Inferior parietal cortex (tissue), 1 donor: ENCODE results near the gene CLNK.
"Not testable (repeated sequence)": the region's sequence is repeated elsewhere in the genome, so short reads cannot be mapped to it uniquely, and the experiment has no call there.

ENCODE experiments used
- DNase-seq: peaks from one replicate; pipeline ENCODE4 v3.0.0-alpha.2; 2016; ENCODE audit errors: extremely low spot score

Gene CLNK

DNA sequence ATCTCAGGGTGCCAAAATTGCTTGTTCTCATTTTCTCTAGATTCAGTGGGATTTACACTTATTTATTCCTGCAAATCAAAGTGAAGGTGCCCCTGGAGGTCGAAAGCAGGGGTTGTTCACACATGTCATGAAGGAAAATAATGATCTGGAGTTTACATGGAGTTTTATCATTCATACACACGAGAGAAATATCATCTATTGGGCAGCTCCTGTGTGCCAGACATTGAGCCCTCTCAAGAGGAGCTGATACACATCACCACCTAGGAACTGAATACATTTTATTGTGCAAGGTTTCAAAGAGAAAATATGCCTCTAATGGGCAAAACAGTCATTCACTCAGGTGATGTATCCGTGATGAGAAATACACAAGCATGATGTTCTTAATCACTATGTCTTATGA is 23.5 kb downstream of the CLNK start:
- no peak for DNase-seq

GRCh38 chr4:10659251-10659650 is 25.3 kb downstream of the CLNK start:
- DNase-seq: no peak

DNA sequence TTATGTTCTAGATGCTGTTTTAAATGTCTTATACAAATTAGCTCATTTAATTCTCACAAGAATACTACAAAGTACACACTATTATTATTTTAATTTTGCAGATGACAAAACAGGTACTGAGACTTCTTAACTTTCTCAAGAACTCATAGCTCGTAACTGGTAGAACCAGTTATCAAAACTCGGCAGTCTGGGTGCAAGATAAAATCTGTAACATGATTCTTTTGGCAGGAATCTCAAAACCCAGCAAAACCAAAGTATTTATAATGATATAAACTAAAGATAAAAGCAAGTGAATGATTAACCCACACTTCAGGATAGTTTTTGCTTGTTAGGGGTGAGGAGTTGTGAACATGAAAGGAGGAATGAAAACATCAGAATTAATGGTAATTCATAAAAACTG is 27.6 kb downstream of the CLNK start:
- no peak for DNase-seq

DNA sequence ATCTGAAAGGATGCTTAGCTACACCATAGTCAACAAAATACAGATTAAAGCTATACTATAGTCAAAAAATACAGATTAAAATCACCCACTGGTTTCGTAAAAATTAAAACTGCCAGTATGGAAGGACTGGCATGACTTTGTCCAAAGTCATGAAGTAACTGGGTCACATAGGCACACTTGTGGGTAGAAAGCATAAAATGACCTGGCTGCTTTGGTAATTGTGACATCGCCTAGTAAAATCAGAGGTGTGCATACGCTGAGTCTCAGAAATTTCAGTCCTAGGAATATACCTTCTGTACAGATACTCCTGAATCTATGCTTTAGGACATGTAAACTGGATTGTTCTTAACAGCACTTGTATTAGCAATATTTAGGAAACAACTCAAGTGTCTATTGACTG is 28.1 kb downstream of the CLNK start:
- DNase-seq: no peak

DNA sequence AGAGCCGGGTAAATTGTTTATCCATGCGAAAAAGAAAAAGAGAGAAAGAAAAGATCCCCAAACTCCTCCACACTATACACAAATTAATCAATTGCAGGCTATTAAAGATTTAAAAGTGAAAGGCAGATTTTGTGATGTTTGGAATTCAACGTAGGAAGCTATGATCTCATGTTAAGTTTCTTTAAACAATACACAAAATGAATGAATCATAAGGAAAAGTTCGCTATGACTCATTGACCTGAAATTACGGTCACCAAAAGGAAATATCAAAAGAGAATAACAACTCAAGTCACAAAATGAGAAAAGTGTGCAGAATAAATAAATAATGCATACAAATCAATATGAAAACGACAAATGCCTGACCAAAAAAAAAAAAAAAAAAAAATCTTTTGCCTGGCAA is 28.6 kb downstream of the CLNK start:
- DNase-seq: no peak

DNA sequence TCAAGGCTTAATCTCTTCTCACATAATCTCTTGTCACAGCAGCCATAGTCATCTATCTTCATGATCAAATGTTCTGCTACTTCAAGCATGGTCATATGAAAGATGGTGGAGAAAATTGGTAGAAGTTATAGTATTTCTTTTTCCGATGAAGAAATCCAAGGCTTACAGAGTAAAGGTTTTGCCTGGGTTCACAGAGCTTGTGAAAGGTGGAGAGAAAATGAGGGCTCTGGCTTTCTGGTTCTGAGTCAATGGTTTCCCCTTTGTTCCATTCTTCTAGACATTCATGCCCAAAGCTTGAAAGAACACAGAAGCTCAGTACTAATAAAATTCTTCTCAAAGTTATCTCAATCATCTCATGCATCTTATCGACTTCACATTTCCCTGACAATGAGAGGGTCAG is 36.1 kb downstream of the CLNK start:
- DNase-seq: no peak

GRCh38 chr4:10647846-10648245 is 36.7 kb downstream of the CLNK start:
- no peak for DNase-seq

DNA sequence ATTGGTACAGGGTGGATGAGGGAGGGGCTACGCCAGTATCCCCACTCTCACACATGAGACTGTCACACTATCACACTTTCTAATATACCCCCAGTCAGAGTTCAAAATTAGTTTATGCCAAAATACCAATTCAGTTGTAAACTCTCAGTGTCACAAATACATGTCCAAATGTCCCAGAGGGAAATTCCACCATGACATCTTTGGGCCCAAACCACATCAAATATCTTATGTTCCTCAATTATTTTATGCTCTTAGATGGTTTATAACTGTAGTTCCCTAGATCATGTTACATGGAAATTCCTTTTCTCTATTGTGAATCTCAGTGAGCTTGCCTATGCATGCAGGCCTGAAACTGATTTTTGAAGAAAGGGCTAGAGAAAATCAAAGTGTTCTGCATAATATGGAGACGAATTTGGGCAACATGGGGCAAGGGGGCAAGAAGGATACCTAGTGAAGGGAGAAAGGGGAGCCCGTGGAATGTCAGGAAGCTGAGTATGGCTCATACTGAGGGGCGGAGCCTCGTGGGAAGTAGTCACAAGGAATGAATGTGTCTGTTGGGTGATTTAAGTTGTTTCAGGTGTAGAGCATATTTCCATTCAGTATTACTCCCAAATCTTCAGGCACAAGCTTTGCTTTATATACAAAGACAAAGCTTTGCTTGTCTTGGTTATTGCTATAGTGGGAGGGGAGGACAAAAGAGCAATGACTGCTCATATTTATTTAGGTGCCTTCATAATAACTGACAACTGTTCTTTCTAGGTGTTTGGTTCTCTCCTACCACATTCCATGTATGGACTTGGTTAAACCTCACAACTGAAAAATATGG is 40.8 kb downstream of the CLNK start:
- DNase-seq: no peak

GRCh38 chr4:10640561-10641201 is 43.9 kb downstream of the CLNK start:
- DNase-seq: no peak

GRCh38 chr4:10639664-10640063 is 44.9 kb downstream of the CLNK start:
- DNase-seq: no peak

- DNase-seq: no peak
Measured at GRCh38 chr4:10639100-10639499, 45.5 kb downstream of the CLNK start.

- no peak for DNase-seq
Measured at GRCh38 chr4:10635091-10635490, 49.5 kb downstream of the CLNK start.

DNA sequence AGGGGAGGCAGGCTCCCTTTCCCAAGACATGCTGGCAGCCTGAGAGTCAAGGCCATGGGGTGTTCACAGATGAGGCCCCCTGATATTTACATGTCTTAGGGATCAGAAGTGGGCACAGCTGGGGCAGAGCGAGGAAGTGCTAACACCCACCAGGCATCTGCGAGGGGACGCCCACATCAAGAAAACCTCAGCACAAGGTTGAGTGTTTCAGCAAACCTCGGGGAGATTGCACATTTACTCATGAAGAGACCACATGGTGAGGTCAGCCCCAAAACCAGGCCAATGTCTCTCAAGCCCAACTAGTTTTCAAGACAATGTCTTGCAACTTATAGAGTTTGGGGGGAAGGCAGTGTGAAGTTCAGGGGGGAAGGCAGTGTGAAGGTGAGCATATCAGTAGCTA is 55.2 kb downstream of the CLNK start:
- no peak for DNase-seq

DNA sequence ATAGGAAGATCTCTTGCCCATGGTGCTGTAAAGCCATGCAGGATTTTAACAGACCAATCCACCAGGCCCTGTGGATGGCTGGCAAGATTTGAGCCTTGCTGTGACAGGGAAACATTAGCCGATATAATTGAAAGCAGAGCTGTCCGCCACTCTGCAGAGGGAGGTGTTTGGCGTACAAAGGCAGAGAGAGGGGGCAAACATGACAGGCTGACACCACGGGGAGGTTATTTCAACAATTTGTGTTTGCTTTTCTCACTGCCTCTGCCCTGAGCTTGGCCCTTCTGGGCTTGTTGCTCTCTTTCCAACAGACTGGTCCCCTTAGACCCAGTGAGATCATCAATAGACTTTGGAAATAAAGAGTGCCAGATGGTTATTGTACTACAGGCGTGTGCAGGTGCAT is 59.4 kb downstream of the CLNK start:
- DNase-seq: no peak

GRCh38 chr4:10623862-10624261 is 60.7 kb downstream of the CLNK start:
- DNase-seq: no peak

DNA sequence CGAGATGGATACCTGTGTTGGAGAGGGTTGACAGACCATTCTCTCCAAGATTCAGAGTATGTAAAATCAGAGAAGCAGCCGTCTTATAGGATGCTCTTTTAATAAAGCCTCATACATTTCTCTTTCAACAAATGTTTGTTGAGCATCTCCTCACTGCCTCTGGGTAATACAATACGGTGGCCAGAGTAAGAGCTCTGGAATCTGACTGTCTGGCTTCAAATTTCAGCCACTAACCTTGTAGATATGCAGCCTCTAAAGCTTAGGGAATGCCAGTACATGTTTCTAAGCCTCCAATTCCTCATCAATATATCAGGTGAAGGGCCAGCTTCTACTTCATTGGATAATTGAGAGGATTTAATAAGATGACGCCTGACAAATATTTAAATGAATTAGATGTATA is 61.3 kb downstream of the CLNK start:
- no peak for DNase-seq

GRCh38 chr4:10622728-10623127 is 61.8 kb downstream of the CLNK start:
- no peak for DNase-seq

DNA sequence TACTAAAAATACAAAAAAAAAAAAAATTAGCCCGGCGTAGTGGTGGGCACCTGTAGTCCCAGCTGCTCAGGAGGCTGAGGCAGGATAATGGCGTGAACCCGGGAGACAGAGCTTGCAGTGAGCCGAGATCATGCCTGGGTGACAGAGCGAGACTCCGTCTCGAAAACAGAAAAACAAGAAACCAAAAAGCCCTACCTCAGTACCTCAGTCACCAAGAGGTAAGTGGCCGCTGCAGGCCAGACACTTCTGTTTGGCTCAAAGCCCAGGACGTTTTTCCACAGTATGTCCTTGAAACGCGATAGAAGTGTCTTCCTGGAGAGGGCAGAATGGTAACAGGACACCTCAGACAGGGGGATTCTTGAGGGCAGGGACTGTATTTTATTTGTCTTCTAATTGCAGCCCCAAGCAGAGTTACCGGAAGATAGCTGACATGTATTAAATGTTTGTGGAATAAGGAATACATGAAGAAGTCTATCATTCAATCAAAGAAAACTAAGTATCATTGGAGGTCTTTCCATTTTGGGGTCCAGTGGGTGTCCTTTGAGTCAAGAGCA is 63.6 kb downstream of the CLNK start:
- no peak for DNase-seq

- DNase-seq: no peak
Measured at GRCh38 chr4:10619855-10620254, 64.7 kb downstream of the CLNK start.

DNA sequence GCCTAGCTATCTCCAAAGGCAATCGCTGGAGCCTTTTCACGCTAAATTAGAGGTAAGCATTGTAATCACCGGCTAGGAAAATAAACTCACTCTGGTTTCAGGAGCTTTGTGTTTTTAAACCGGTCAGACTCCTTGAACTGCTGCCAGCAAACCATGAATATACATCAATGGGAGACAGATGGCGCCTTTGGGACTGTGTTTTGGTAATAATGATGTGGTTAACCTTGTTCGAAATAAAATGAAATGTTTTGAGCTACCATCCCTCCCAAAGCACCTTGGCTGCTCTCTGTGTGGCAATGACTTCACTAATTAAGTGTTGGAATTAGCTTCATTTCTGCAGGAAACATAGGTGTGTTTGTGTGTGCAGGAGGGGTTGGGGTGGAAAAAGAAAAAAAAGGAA is 65.3 kb downstream of the CLNK start:
- DNase-seq: no peak

- DNase-seq: not testable (repeated sequence)
Measured at GRCh38 chr4:10614926-10615325, 69.6 kb downstream of the CLNK start.

- DNase-seq: no peak
Measured at GRCh38 chr4:10613926-10614478, 70.6 kb downstream of the CLNK start.

- DNase-seq: no peak
Measured at GRCh38 chr4:10612476-10612875, 72.1 kb downstream of the CLNK start.
